ENCODE data around the gene SAMD4B. TPM values are rescaled to one million over a fixed set of nuclear protein-coding genes. Genes with fewer than 3 reads are reported as not detected.

SAMD4B gene
- total RNA-seq, 1 experiment from 2014 or later, result 64.2 TPM

DNA sequence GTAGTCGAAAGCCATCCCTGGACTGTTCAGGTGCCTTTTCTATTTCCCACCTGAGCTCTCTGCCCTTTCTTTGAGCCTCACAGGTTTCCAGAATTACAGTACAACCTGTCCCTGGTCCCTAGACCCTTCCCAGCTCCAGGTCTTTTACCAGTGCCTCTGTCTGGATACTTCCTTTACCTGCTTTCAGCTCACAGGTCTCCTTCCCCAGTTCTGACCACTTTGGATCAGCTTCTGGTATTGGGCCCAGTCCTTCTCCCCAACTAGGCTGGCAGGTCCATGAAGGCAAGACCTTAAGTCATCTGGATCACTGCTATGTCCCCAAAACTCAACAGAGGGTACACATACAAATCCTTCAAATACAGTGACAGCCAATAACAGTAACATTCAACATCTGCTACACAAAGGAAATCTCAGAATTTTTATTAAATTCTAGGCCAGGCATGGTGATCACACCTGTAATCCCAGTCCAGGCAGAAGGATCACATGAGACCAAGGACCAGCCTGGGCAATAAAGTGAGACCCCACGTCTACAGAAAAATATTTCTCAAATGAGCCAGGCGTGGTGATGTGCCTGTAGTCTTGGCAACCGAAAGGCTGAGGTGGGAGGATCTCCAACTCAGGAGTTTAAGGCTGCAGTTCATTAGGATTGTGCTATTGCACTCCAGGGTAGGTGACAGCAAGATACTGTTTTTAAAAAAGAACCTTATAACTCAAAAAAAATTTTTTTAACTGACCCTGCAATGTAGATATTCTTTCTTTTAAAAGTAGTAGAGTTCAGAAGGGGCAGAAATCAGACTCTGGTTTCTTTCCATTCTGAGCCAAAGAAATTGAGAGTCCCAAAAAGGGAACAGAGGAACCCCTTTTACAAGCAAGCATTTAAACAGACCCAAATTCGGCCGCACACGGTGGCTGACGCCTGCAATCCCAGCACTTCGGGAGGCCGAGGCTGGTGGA is 92.2 kb downstream of the SAMD4B start:
- DNase-seq (ENCODE audit: low spot score), result no peak
- in situ Hi-C loops (cut with HindIII; ENCODE audit: low sequenced_read_pairs), result no loop called here

Other genes starting within 250 kb of the SAMD4B start
- 12.8 and 15.3 TPM in 2 replicates for gene PAK4, start 216.6 kb upstream of the SAMD4B start, total RNA-seq (2014; rRNA removed; shearing (Covaris generic))
- gene NCCRP1, start 145.5 kb upstream of the SAMD4B start, total RNA-seq (2014; rRNA removed; shearing (Covaris generic)), result 1.7 and 4.5 TPM in 2 replicates
- gene SYCN, start 138.2 kb upstream of the SAMD4B start, total RNA-seq (2014; rRNA removed; shearing (Covaris generic)), result not detected in 2 replicates
- gene IFNL3, start 97.4 kb upstream of the SAMD4B start, total RNA-seq (2014; rRNA removed; shearing (Covaris generic)), result not detected in 2 replicates
- gene IFNL4, start 93.6 kb upstream of the SAMD4B start, total RNA-seq (2014; rRNA removed; shearing (Covaris generic)), result not detected in 2 replicates
- not detected in 2 replicates for gene IFNL2, start 74.0 kb upstream of the SAMD4B start, total RNA-seq (2014; rRNA removed; shearing (Covaris generic))
- not detected in 2 replicates for gene IFNL1, start 46.0 kb upstream of the SAMD4B start, total RNA-seq (2014; rRNA removed; shearing (Covaris generic))
- gene LRFN1, start 21.6 kb upstream of the SAMD4B start, total RNA-seq (2014; rRNA removed; shearing (Covaris generic)), result 2.5 and 3.2 TPM in 2 replicates
- gene GMFG, start 6.4 kb upstream of the SAMD4B start, total RNA-seq (2014; rRNA removed; shearing (Covaris generic)), result not detected in 2 replicates
- gene PAF1, start 48.7 kb downstream of the SAMD4B start, total RNA-seq (2014; rRNA removed; shearing (Covaris generic)), result 54.0 and 61.7 TPM in 2 replicates
- gene MED29, start 49.0 kb downstream of the SAMD4B start, total RNA-seq (2014; rRNA removed; shearing (Covaris generic)), result 35.9 and 71.8 TPM in 2 replicates
- gene ZFP36, start 64.4 kb downstream of the SAMD4B start, total RNA-seq (2014; rRNA removed; shearing (Covaris generic)), result 1.1 and 1.9 TPM in 2 replicates
- gene PLEKHG2, start 70.2 kb downstream of the SAMD4B start, total RNA-seq (2014; rRNA removed; shearing (Covaris generic)), result 18.3 and 21.3 TPM in 2 replicates
- gene RPS16, start 93.5 kb downstream of the SAMD4B start, total RNA-seq (2014; rRNA removed; shearing (Covaris generic)), result 167 and 180 TPM in 2 replicates
- gene SUPT5H, start 103.2 kb downstream of the SAMD4B start, total RNA-seq (2014; rRNA removed; shearing (Covaris generic)), result 84.8 and 92.4 TPM in 2 replicates
- 159 and 162 TPM in 2 replicates for gene TIMM50, start 138.4 kb downstream of the SAMD4B start, total RNA-seq (2014; rRNA removed; shearing (Covaris generic))
- 12.4 and 15.6 TPM in 2 replicates for gene DLL3, start 156.5 kb downstream of the SAMD4B start, total RNA-seq (2014; rRNA removed; shearing (Covaris generic))
- gene SELENOV, start 172.7 kb downstream of the SAMD4B start, total RNA-seq (2014; rRNA removed; shearing (Covaris generic)), result 4.1 and 27.2 TPM in 2 replicates
- 5.3 and 15.5 TPM in 2 replicates for gene EID2B, start 190.4 kb downstream of the SAMD4B start, total RNA-seq (2014; rRNA removed; shearing (Covaris generic))
- gene EID2, start 197.7 kb downstream of the SAMD4B start, total RNA-seq (2014; rRNA removed; shearing (Covaris generic)), result 19.9 and 31.4 TPM in 2 replicates

Data from G401 (cell line).